ENCODE measurements around the gene KANSL3.

The KANSL3 gene

DNA sequence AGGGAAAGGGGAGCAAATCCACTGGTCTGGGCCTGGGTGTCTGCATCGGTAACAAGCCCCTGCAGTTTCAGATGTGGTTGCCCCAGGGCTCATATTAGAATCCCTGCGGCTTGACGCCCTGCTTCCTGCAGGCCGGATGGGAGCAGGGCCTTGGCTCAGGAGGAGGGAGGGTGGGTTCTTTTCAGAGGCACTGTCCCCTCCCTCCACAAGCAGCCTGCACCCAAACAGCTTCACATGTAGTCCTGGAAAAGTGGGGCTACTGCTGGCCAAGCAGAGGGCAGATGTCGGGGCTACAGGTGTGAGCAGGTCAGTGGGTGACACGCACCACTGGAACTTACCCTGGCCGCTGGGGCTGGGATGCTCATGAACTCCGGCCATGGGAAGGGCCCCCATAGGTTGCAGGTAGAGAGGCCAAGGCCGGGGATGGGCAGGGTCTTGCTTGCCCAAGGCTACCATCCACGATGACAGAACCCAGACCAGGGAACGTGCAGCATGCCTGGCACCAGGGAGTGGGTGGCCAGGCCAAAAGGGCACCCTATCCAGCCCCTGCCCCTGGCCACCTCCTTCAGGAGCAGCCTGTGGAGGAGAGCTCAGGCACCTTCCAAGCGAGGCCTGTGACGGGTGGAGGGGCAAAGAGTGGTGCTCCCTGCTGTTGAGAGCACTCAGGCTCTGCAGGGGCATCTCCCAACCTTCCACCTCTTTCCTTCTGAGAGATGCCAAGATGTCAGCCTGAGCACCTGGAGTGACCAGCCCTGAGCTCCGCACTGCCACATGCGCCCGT is 84.7 kb downstream of the KANSL3 start:
- Histone ChIP-seq H3K36me3 (ENCODE audit: control insufficient read depth in 1 of 2, insufficient read depth in 2 of 2, low read length in 2 of 2) (peaks cover 0 to 35% of the 10 kb centered on the region in 2 donors), H3K9me3 (ENCODE audit: control insufficient read depth in 1 of 2, low read length in 2 of 2) (peaks cover 3 to 5% of the 10 kb centered on the region in 2 donors), H3K27ac (ENCODE audit: low read depth, low read length) (no peak overlapping the region), H3K4me3 (ENCODE audit: low read depth in 1 of 2, low read length in 2 of 2) (no peak overlapping the region), H3K4me1 (ENCODE audit: control insufficient read depth in 1 of 2, insufficient read depth in 2 of 2, low read length in 2 of 2) (peaks cover 15 to 24% of the 10 kb centered on the region in 2 donors), H3K9ac (ENCODE audit: low read depth in 1 of 2, low read length in 2 of 2) (no peak overlapping the region), H3K27me3 (ENCODE audit: control insufficient read depth in 1 of 2, insufficient read depth in 2 of 2, low read length in 2 of 2) (no peaks in the 10 kb centered on the region)

DNA sequence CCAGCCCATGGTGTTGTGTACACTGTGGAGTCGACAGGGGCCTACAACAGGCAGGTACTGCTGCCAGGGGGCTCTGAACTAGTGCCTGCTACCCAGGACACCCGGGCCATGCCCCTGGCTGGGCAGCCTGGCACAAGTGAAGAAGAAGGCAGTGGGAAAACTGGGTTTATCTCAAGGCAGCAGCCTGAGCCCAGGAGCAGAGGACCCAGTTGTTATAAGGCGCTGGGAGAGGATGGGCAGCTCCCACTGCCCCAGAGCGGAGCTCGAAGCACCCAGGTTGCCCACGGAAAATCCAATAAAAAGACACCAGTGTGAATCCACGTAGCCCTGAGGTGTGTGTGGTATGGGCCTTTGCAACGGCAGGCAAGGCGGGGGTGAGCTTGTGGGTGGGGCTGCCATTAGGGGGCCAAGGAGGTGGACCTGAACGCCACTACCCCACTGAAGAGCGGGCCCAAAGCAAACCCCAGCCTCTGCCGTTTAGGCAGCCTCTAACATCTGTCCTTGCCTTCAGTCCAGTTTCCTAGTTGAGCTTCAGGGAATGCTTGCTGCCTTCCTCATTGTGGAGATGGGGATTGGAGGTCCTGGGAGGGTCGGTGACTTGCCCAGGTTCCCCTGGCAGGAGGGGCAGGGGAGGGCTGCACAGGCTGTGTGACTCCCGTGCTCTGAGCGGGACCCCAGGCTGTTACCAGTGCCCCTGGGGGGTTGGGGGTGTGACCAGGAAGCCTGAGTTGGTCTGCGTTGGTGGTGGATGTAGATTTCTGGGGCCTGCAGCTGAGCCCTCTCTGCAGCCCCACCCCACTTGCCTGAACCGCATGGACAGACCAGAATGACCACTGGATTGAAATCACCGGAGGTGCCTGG is 85.6 kb downstream of the KANSL3 start:
- Histone ChIP-seq H3K9me3 (ENCODE audit: control insufficient read depth in 1 of 2, low read length in 2 of 2) (peaks cover 3 to 5% of the 10 kb centered on the region in 2 donors), H3K9ac (ENCODE audit: low read depth in 1 of 2, low read length in 2 of 2) (no peak overlapping the region), H3K4me3 (ENCODE audit: low read depth in 1 of 2, low read length in 2 of 2) (no peak overlapping the region), H3K27ac (ENCODE audit: low read depth, low read length) (no peak overlapping the region), H3K36me3 (ENCODE audit: control insufficient read depth in 1 of 2, insufficient read depth in 2 of 2, low read length in 2 of 2) (peaks cover 0 to 38% of the 10 kb centered on the region in 2 donors), H3K4me1 (ENCODE audit: control insufficient read depth in 1 of 2, insufficient read depth in 2 of 2, low read length in 2 of 2) (peaks cover 15 to 24% of the 10 kb centered on the region in 2 donors), H3K27me3 (ENCODE audit: control insufficient read depth in 1 of 2, insufficient read depth in 2 of 2, low read length in 2 of 2) (no peaks in the 10 kb centered on the region)

GRCh38 chr2:96551605-96552314 is 86.4 kb downstream of the KANSL3 start:
- peaks cover 0 to 43% of the 10 kb centered on the region in 2 donors for H3K36me3 ChIP-seq (ENCODE audit: control insufficient read depth in 1 of 2, insufficient read depth in 2 of 2, low read length in 2 of 2)
- H3K27me3 ChIP-seq (ENCODE audit: control insufficient read depth in 1 of 2, insufficient read depth in 2 of 2, low read length in 2 of 2) = no peaks in the 10 kb centered on the region
- H3K9ac ChIP-seq (ENCODE audit: low read depth in 1 of 2, low read length in 2 of 2) = no peak overlapping the region
- H3K4me1 ChIP-seq (ENCODE audit: control insufficient read depth in 1 of 2, insufficient read depth in 2 of 2, low read length in 2 of 2) = peaks cover 11 to 22% of the 10 kb centered on the region in 2 donors
- H3K9me3 ChIP-seq (ENCODE audit: control insufficient read depth in 1 of 2, low read length in 2 of 2) = no peaks in the 10 kb centered on the region
- H3K27ac ChIP-seq (ENCODE audit: low read depth, low read length) = no peak overlapping the region
- H3K4me3 ChIP-seq (ENCODE audit: low read depth in 1 of 2, low read length in 2 of 2) = no peak overlapping the region

DNA sequence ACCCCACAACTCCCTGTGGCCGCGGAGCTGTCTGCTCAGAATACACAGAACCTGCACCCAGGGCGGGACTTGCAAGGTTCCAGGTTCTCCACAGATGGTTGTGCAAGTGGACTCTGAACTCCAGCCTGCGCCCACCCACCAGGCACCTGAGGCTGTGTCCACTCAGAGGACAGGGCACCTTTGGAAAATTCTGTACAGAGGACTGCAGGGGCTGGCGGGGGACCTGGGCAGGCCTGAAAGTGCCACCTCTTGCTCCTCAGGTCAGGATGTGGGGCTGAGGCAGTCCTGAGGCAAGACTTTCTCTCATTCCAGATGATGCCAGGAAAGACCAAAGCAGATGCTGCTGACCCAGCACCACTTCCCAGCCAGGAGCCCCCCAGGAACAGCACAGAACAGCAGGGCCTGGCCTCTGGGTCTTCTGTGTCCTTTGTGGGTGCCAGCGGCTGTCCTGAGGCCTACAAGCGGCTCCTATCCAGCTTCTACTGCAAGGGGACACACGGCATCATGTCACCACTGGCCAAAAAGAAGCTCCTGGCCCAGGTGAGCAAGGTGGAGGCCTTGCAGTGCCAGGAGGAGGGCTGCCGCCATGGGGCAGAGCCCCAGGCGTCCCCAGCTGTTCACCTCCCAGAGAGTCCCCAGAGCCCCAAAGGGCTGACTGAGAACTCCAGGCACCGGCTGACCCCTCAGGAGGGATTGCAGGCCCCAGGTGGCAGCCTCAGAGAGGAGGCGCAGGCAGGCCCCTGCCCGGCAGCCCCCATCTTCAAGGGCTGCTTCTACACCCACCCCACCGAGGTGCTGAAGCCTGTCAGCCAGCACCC is 87.1 kb downstream of the KANSL3 start:
- Histone ChIP-seq H3K36me3 (ENCODE audit: control insufficient read depth in 1 of 2, insufficient read depth in 2 of 2, low read length in 2 of 2) (peaks cover 0 to 43% of the 10 kb centered on the region in 2 donors), H3K27me3 (ENCODE audit: control insufficient read depth in 1 of 2, insufficient read depth in 2 of 2, low read length in 2 of 2) (no peaks in the 10 kb centered on the region), H3K4me1 (ENCODE audit: control insufficient read depth in 1 of 2, insufficient read depth in 2 of 2, low read length in 2 of 2) (peaks cover 6 to 22% of the 10 kb centered on the region in 2 donors), H3K27ac (ENCODE audit: low read depth, low read length) (no peak overlapping the region), H3K4me3 (ENCODE audit: low read depth in 1 of 2, low read length in 2 of 2) (no peak overlapping the region), H3K9me3 (ENCODE audit: control insufficient read depth in 1 of 2, low read length in 2 of 2) (no peaks in the 10 kb centered on the region), H3K9ac (ENCODE audit: low read depth in 1 of 2, low read length in 2 of 2) (no peak overlapping the region)

DNA sequence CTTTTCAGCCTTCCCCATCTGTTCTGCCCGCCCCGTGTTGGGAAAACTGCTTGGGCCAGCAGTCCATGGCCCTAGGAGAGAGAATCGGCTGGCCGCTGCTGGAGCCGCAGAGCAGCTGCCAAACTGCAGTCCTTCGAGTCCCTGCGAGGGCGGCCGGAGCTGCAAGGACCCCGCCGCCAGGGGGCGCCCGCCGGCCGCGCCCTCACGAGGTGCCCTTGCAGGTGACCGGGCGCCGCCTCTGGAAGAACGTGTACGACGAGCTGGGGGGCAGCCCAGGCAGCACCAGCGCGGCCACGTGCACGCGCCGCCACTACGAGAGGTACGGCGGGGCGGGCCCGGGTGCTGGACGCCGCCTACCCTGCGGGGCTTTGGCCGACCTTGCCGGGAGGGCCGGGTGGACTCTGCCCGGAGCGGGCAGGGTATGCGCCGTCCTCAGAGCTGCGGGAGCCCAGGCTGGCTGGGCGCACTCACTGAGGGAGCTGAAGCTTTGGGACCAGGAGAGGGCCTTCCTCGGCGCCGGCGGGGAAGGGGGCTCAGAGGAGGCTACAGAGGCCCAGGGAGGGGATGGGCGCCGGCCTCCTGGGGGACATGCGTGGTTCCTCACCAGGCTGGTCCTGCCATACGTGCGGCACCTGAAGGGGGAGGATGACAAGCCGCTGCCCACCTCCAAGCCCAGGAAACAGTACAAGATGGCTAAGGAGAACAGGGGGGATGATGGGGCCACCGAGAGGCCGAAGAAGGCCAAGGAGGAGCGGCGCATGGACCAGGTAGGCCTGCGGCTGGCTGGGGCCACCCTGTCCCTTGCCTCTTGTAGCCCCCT is 87.9 kb downstream of the KANSL3 start:
- peak overlapping the region; percentile 39 to 51 for H3K4me3 ChIP-seq (ENCODE audit: low read depth in 1 of 2, low read length in 2 of 2)
- H3K9me3 ChIP-seq (ENCODE audit: control insufficient read depth in 1 of 2, low read length in 2 of 2) = no peaks in the 10 kb centered on the region
- H3K36me3 ChIP-seq (ENCODE audit: control insufficient read depth in 1 of 2, insufficient read depth in 2 of 2, low read length in 2 of 2) = peaks cover 0 to 43% of the 10 kb centered on the region in 2 donors
- peaks cover 6 to 22% of the 10 kb centered on the region in 2 donors for H3K4me1 ChIP-seq (ENCODE audit: control insufficient read depth in 1 of 2, insufficient read depth in 2 of 2, low read length in 2 of 2)
- no peaks in the 10 kb centered on the region for H3K27me3 ChIP-seq (ENCODE audit: control insufficient read depth in 1 of 2, insufficient read depth in 2 of 2, low read length in 2 of 2)
- peak overlapping the region in 1 of 2 donors; percentile 9 for H3K9ac ChIP-seq (ENCODE audit: low read depth in 1 of 2, low read length in 2 of 2)
- H3K27ac ChIP-seq (ENCODE audit: low read depth, low read length) = no peak overlapping the region

DNA sequence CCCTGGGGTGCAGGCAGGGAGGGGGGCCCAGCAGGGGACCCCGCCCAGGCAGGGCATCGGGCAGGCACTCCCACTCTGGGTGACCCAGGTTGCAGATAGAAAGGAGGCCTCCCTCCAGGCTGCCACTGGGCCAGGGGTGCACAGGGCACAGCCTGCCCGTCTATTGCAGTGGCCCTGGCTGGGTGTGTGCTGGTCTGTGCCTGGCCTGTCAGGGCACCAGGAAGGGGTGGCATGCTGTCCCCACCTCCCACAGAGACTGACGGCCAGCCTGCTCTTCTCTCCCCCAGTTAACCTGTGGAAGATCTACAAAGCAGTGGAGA is 88.7 kb downstream of the KANSL3 start:
- no peak overlapping the region for H3K27ac ChIP-seq (ENCODE audit: low read depth, low read length)
- H3K4me1 ChIP-seq (ENCODE audit: control insufficient read depth in 1 of 2, insufficient read depth in 2 of 2, low read length in 2 of 2) = peaks cover 6 to 17% of the 10 kb centered on the region in 2 donors
- H3K9ac ChIP-seq (ENCODE audit: low read depth in 1 of 2, low read length in 2 of 2) = peak overlapping the region in 1 of 2 donors; percentile 9
- no peaks in the 10 kb centered on the region for H3K27me3 ChIP-seq (ENCODE audit: control insufficient read depth in 1 of 2, insufficient read depth in 2 of 2, low read length in 2 of 2)
- H3K4me3 ChIP-seq (ENCODE audit: low read depth in 1 of 2, low read length in 2 of 2) = peak overlapping the region; percentile 39 to 51
- H3K36me3 ChIP-seq (ENCODE audit: control insufficient read depth in 1 of 2, insufficient read depth in 2 of 2, low read length in 2 of 2) = peaks cover 0 to 43% of the 10 kb centered on the region in 2 donors
- H3K9me3 ChIP-seq (ENCODE audit: control insufficient read depth in 1 of 2, low read length in 2 of 2) = no peaks in the 10 kb centered on the region

- no peak overlapping the region for H3K27ac ChIP-seq (ENCODE audit: low read depth, low read length)
- peaks cover 0 to 43% of the 10 kb centered on the region in 2 donors for H3K36me3 ChIP-seq (ENCODE audit: control insufficient read depth in 1 of 2, insufficient read depth in 2 of 2, low read length in 2 of 2)
- H3K4me3 ChIP-seq (ENCODE audit: low read depth in 1 of 2, low read length in 2 of 2) = peak overlapping the region in 1 of 2 donors; percentile 39
- no peaks in the 10 kb centered on the region for H3K27me3 ChIP-seq (ENCODE audit: control insufficient read depth in 1 of 2, insufficient read depth in 2 of 2, low read length in 2 of 2)
- no peaks in the 10 kb centered on the region for H3K9me3 ChIP-seq (ENCODE audit: control insufficient read depth in 1 of 2, low read length in 2 of 2)
- no peak overlapping the region for H3K9ac ChIP-seq (ENCODE audit: low read depth in 1 of 2, low read length in 2 of 2)
- peaks cover 6 to 14% of the 10 kb centered on the region in 2 donors for H3K4me1 ChIP-seq (ENCODE audit: control insufficient read depth in 1 of 2, insufficient read depth in 2 of 2, low read length in 2 of 2)
Observed at GRCh38 chr2:96548558-96549465, 89.3 kb downstream of the KANSL3 start.

GRCh38 chr2:96547731-96548171 is 90.4 kb downstream of the KANSL3 start:
- Histone ChIP-seq H3K9me3 (ENCODE audit: control insufficient read depth in 1 of 2, low read length in 2 of 2) (no peaks in the 10 kb centered on the region), H3K4me3 (ENCODE audit: low read depth in 1 of 2, low read length in 2 of 2) (no peak overlapping the region), H3K36me3 (ENCODE audit: control insufficient read depth in 1 of 2, insufficient read depth in 2 of 2, low read length in 2 of 2) (peaks cover 0 to 43% of the 10 kb centered on the region in 2 donors), H3K27me3 (ENCODE audit: control insufficient read depth in 1 of 2, insufficient read depth in 2 of 2, low read length in 2 of 2) (no peaks in the 10 kb centered on the region), H3K9ac (ENCODE audit: low read depth in 1 of 2, low read length in 2 of 2) (no peak overlapping the region), H3K27ac (ENCODE audit: low read depth, low read length) (no peak overlapping the region), H3K4me1 (ENCODE audit: control insufficient read depth in 1 of 2, insufficient read depth in 2 of 2, low read length in 2 of 2) (peaks cover 6 to 14% of the 10 kb centered on the region in 2 donors)

Data from duodenal mucosa (tissue), 2 donors.